HG03039 (cell line): ENCODE data around the gene NDUFS6.

ENCODE experiments used
- ATAC-seq: cut with Tn5 transposase; IDR thresholded peaks from one replicate; pipeline ENCODE4 v1.9.1; 2021; ENCODE audit warnings: mild to moderate bottlenecking, moderate library complexity; ENCODE audit not compliant: unreplicated experiment

Gene NDUFS6

GRCh38 chr5:1801222-1801966, at the start of gene NDUFS6:
Gene NDUFS6 (plus strand): TSS chr5:1801407. CDS start chr5:1801418, 11 bp downstream.
- peak; percentile 38 for ATAC-seq

GRCh38 chr5:1751864-1752822, 49.1 kb upstream of the NDUFS6 start:
- no peak for ATAC-seq

GRCh38 chr5:1752881-1753280, 48.3 kb upstream of the NDUFS6 start:
- no peak for ATAC-seq

- no peak for ATAC-seq
Observed at GRCh38 chr5:1753490-1753889, 47.7 kb upstream of the NDUFS6 start.

- no peak for ATAC-seq
Observed at GRCh38 chr5:1754531-1755220, 46.5 kb upstream of the NDUFS6 start.

DNA sequence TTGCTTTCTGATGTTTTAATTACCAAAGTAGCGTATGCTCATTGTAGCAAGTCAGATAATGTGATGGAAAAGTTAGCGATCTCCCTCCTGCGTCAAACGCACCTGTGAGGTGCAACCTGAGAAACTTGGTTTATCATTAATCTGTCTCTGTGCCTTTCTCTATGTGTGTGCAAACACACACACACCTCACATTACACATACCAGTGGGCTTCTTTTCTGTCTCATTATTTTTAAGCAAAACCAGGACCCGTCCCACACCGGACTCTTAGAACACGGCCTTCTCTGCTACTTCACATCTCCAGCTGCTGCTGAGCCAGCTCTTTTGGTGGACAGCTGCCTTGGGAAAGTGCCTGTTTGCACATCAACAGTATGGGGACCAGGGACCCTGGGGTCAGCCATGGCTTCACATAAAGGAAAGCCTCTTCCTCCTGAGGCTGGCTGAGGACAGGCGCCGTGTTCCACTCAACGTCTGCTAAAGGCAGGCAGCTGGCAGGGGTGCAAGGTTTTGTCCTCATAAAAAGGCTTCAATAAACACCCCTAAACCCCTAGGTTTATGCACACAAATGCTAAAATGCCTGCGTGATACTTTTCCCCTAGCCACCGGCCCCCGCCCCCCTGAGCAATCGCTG, 45.8 kb upstream of the NDUFS6 start:
- no peak for ATAC-seq

- ATAC-seq: no peak
Observed at GRCh38 chr5:1756481-1756880, 44.7 kb upstream of the NDUFS6 start.

DNA sequence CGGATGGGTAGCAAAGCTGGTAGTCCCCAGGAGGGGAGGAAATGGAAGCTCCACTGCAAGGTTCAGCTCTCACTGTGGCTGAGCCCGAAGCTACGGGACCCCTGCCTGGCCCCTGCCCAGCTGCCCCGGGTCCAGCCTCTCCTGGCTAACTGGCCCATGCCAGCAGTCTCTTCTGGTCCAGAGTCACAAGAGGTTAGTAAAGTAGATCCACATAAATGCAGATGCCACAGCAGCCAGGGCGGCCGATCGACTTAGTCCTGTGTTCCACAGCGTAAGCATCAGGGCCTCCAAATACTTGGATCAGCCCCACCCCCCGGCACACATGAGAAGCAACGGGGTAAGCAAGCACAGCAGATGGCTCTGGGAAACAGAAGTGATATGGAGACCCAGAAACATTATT, 43.7 kb upstream of the NDUFS6 start:
- no peak for ATAC-seq

- no peak for ATAC-seq
Observed at GRCh38 chr5:1758574-1758973, 42.6 kb upstream of the NDUFS6 start.

- no peak for ATAC-seq
Observed at GRCh38 chr5:1759378-1759970, 41.7 kb upstream of the NDUFS6 start.

DNA sequence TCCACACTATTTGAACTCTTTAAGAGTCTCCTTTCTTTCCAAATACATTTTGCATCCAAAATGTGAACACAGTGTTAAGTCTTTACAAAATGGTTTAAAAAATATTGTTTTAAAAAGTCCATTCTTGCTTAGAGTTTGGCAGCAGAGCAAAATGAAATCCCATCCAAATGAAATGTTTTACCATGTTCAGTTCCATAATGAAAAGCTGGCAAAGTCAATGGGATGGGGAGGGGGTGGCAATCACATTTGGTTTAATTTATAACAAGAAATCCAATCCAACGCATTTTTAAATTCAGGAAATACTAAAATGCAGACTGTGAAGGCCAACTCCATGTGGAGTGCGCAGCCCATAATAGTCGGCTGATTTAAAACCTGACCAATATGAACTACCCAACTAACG, 41.0 kb upstream of the NDUFS6 start:
- ATAC-seq: no peak

DNA sequence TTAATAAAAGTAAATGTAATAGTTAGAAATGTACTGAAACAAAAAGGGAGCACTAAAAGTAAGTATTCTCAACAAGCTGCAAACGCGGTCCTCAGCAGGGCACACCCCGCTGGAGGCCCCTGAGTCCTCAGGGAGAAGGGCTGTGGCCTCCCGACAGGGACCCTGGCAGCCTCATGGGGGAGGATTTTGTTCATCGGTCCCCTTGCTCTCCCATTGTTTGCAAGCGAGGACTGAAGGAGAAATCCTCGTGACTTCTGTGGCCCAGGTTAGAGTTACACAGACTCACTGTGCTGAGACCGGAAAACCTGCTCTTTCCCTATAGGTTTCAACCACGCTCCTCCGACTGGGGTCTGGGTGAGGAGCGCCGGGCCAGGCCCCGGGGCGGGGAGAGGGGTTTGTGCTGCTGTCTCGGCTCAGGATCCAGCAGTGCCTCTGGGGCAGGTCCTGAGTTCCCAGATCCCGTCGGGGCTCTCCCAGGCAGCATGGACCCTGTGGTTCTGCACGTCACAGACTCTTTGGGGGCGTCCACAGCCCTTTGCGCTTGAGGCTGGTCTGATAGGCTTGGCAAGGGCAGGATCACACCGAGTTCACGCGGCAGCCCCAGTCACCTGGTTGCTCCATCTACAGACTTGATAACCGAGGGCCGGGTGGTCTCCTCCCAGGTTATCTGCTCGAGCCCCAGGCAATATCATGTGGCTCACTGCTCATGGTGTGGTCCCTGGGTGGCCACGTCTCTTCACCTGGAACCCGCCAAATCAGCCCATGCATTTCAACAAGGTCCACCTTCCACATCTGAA, 40.4 kb upstream of the NDUFS6 start:
- ATAC-seq: no peak

DNA sequence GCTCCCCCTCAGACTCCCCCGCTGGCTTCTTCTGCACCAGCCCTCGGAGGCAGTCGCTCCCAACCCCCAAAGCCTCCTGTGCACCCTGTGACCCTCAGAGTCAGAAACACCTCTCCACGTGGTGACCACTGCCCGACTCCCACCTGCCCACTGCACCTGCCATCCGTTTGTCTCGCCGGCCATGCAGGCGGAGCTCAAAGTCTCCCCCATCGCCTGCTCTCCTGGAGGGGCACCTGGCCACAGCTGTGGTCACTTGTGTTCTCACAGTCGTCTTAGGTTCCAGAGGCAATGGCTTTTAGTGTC, 39.8 kb upstream of the NDUFS6 start:
- no peak for ATAC-seq

GRCh38 chr5:1762121-1762882, 38.9 kb upstream of the NDUFS6 start:
- ATAC-seq: no peak

GRCh38 chr5:1762883-1763547, 38.2 kb upstream of the NDUFS6 start:
- ATAC-seq: no peak

GRCh38 chr5:1763548-1763911, 37.7 kb upstream of the NDUFS6 start:
- no peak for ATAC-seq

GRCh38 chr5:1763960-1764605, 37.1 kb upstream of the NDUFS6 start:
- no peak for ATAC-seq

GRCh38 chr5:1764606-1764960, 36.6 kb upstream of the NDUFS6 start:
- no peak for ATAC-seq
